GM12891 (cell line): Measurements from ENCODE around the gene SMG9.

Experiments
- POLR2A ChIP-seq: IDR thresholded peaks from 2 replicates; pipeline ENCODE4 v1.6.1; 2011; ENCODE audit warnings: low read depth, low read length, control low read depth
- POLR2AphosphoS5 ChIP-seq: IDR thresholded peaks from 2 replicates; pipeline ENCODE4 v1.6.1; 2011; ENCODE audit warnings: low read depth, low read length, control low read depth
- TAF1 ChIP-seq: IDR thresholded peaks from 2 replicates; pipeline ENCODE4 v1.6.1; 2011; ENCODE audit warnings: low read depth, low read length, control low read depth

GRCh38 chr19:43731346-43731745, 23.4 kb downstream of the SMG9 start:
- TF ChIP-seq POLR2AphosphoS5 (no peak), TAF1 (no peak), POLR2A (no peak)
